Measurements from ENCODE around the gene CCNT2.

GRCh38 chr2:134934641-134935040 lies 16.0 kb downstream of the CCNT2 start:
- TF ChIP-seq POLR2A (IDR thresholded peaks at IDR 0.05), result no peak
- TF ChIP-seq CTCF (IDR thresholded peaks at IDR 0.05), result no peak

Data from esophagus squamous epithelium (tissue), 4 donors.